Suppressor macrophage treated with lipopolysaccharide for 4 hours (primary cell): ENCODE results near the gene XYLT1.

ENCODE experiments used
- DNase-seq: peaks from one replicate; pipeline ENCODE4 v3.0.0-alpha.2; 2020

Gene XYLT1

DNA sequence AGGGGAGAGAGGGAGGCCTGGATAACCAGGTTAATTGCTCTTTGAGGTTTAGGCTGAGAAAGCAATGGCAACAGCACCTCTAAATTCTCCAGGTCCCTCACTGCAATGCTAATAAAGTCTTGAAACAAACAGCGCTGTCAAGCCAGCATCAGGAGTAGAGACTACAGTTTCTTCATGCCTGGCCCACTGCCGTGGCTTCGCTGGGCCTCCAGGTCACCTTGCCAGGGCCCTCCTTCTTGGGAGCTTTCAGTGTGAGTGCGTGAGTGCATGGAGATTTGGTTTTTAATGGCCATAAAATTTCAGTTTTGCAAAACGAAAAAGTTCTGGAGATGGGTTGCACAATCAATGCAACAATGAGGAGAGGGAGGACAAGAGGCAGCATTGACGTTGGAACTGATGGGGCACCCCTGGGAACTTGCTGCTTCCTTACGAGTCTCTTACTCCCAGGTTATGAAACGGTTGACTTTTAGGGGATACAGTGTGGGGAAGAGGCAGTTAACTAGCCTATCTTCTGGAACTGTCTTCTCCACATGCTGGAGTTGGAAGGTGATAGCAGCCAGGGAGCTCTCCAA, 229.4 kb downstream of the XYLT1 start:
- DNase-seq = no peak

GRCh38 chr16:17238285-17239028, 232.3 kb downstream of the XYLT1 start:
- DNase-seq = peak; percentile 88

- DNase-seq = no peak
Measured at GRCh38 chr16:17237350-17237944, 233.3 kb downstream of the XYLT1 start.

- peak; percentile 60 for DNase-seq
Measured at GRCh38 chr16:17235147-17235815, 235.5 kb downstream of the XYLT1 start.

- no peak for DNase-seq
Measured at GRCh38 chr16:17233318-17234002, 237.3 kb downstream of the XYLT1 start.

DNA sequence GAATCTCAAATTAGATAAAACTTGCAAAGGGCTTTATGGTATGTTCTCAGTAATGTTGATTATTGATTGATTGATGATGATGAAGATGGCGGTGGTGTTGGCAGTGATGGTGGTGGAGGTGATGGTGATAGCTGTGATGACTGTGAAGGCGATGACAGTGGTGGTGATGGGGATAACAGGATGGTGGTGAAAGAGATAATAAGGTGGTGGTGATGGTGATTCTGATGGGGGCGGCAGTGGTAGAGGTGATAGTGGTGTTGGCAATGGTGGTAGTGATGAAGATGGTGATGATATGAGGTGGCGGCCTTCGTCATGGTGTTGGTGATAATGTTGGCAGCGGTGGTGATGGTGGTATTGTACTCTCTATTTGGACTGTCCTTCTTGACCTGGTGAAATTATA, 238.3 kb downstream of the XYLT1 start:
- no peak for DNase-seq

DNA sequence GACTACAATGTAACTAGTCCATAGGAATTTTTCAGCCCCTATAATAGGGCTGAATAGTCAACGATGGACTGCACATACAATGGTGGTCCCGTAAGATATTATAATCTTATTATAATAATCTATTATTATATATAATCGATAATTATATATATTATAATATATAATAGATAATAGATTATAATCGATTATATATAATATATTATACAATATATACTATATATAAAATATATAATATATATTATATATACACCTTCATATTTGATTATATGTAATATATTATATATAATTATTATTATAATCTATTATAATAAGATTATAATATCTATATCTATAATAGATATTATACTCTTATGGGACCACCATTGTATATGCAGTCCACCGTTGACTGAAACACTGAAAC, 238.8 kb downstream of the XYLT1 start:
- DNase-seq = no peak

- DNase-seq = no peak
Measured at GRCh38 chr16:17230932-17231581, 239.7 kb downstream of the XYLT1 start.

DNA sequence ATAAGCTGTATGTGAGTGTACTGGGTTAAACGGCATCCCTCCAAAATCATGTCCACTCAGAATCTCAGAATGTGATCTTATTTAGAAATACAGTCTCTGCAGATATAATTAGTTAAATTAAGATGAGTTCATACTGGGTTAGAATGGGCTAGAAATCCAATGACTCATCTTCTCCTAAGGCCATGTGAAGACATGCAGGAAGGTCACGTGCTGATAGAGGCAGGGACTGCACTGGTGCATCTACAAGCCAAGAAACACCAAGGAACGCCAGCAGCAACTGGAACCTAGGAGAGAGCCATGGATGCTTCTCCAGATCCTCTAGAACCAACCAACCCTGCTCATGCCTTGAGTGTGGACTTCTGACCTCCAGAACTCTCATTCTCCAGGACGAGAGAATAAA, 241.0 kb downstream of the XYLT1 start:
- no peak for DNase-seq

DNA sequence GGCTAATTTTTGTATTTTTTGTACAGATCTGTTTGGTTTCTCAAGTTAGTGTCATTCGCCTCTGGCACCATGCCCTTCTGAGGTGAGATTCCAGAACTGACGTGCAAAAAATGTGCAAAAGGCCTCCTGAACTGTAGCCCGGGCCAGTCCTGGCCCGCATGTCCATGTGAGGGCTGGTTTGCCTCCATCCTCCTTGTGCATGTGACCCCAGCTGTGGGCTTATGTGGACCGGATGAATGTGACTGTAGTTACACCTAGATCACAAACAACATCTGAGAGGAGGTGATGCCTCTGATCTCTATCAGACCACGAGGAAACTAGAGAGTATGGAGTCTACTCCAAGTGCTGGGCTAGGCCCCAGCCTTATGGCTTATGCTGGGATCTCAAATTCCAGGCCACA, 241.6 kb downstream of the XYLT1 start:
- DNase-seq = no peak

DNA sequence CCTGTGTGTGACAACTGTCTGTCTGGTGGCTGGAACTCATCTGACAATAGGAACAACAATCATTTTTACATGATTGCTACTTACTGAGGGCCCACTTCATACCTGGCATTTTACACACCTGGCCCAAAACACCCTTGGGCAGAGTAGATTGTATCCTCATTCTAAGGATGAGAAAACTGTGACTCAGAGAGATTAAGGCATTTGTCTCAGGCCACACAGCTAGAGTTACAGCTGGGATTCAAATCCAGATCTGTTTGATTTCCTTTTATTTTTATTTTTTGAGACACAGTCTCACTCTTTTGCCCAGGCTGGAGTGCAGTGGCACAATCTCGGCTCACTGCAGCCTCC, 242.1 kb downstream of the XYLT1 start:
- DNase-seq = no peak

GRCh38 chr16:17228048-17228707, 242.6 kb downstream of the XYLT1 start:
- DNase-seq = no peak

- DNase-seq = no peak
Measured at GRCh38 chr16:17227278-17227677, 243.5 kb downstream of the XYLT1 start.

DNA sequence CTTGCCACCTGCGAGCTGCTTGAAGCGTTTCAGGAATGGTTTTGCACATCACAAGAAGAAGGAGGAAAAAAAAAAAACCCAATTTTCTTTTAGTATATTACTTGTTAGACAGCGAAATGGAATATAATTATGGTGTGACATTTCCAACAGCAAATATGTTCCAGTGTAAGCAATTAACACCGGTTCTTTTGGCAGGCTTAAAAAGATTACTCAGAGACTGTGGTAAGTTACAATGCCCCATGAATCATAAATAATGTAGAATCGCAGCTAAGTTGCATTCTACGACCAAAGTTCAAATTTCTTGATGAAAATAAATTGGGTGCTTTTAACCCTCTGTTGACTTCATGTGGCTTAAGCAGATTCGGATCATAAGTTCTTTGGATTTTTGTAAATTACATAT, 245.2 kb downstream of the XYLT1 start:
- no peak for DNase-seq

DNA sequence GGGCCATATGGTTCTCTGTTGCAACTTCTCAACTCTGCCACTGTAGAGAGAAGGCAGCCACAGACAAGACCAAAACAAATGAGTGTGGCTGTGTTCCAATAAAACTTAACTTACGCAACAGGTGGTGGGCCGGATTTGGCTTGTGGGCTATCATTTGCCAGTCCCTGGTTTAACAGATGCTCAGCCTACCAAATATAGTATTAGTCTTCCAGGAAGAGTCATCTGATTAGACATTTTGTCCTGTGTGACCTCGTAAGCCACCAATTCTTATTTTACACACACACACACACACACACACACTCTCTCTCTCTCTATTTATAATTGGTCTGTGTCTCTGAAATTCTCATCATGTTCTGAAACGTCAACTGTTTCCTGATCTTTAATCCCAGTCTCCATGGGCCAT, 245.9 kb downstream of the XYLT1 start:
- peak; percentile 51 for DNase-seq

- DNase-seq = no peak
Measured at GRCh38 chr16:17224350-17224749, 246.4 kb downstream of the XYLT1 start.

DNA sequence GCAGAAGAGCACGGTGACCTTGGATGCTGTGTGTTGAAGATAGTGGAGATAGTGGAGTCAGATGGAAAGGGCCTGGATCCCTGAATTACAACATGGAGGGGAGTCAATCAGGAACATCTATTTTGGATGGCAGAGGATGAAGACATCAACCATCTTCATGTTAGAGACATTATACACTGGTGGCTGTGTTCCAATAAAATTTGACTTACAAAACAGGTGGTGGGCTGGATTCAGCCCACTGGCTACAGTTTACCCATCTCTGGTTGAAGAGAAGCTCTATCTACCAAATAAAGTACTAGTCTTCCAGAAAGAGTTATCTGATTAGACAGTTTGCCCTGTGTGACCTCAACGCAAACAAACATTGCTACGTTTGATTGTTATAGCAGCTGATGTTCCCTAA, 247.2 kb downstream of the XYLT1 start:
- DNase-seq = no peak

DNA sequence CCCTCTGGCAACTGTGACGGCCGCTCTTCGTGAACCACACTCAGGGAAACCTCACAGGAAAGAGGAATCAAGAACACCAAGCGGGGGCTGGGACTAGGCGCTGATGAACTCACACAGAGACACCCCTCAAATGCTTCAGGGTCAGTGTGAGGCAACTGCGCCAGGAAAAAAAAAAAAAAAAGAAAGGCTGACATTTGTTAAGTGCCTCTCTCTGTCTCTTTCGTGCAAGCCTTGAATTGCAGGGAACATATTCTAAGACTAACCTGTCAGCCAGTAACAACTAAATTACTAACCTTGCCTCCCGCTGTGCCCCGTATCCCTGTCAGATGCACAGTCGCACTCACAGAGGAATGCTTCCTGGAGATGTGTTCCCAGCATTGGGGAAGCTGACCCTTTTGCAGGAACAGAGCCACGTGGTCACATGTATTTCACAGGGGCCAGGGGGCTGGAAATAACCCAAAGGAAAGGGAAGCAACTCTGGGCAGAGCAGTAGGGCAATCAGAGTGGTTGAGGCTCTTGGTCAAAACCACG, 247.8 kb downstream of the XYLT1 start:
- peak; percentile 63 for DNase-seq

GRCh38 chr16:17219991-17220390, 250.8 kb downstream of the XYLT1 start:
- no peak for DNase-seq

DNA sequence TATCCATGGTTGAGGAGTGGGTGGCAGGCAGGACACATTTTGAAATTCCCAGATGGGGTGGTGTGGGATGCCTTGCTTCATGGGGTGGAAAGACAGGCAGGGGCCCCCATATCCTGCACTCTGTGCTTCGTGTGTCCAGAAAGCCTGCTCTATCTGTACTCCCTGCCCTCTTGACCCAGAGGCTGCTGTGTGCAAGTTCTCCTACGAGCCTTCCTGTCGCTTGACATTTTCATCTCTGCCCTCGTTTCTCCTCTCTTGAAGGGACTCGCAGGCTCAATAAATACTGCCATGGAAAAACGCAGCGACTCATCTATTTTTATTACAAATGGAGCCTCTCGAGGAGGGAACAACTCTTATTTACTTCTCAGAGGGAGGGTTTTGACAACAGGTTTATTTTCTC, 254.8 kb downstream of the XYLT1 start:
- DNase-seq = no peak

- no peak for DNase-seq
Measured at GRCh38 chr16:17215306-17215705, 255.5 kb downstream of the XYLT1 start.

- DNase-seq = no peak
Measured at GRCh38 chr16:17213974-17214373, 256.8 kb downstream of the XYLT1 start.
